Mesothelial cell of epicardium (in vitro differentiated cells): ENCODE measurements around the gene AUP1. TPM values are rescaled to one million over a fixed set of nuclear protein-coding genes. Genes with fewer than 3 reads are reported as not detected.

Experiments used
- DNase-seq, 2 experiments: peaks; one replicate each; pipeline ENCODE4 v3.0.0; 2021; ENCODE audit warnings: low spot score in 2 of 2; ENCODE audit not compliant: unreplicated experiment in 2 of 2
- H3K27ac Mint-ChIP-seq: 2 replicates; pipeline ENCODE4 v1.8.0; 2021; ENCODE audit warnings: mixed read lengths
- H3K27me3 Mint-ChIP-seq: 2 replicates; pipeline ENCODE4 v1.8.0; 2021; ENCODE audit warnings: low read depth, mixed read lengths
- H3K36me3 Mint-ChIP-seq: 2 replicates; pipeline ENCODE4 v1.8.0; 2021; ENCODE audit warnings: mixed read lengths
- H3K4me1 Mint-ChIP-seq: 2 replicates; pipeline ENCODE4 v1.8.0; 2021; ENCODE audit warnings: mixed read lengths
- H3K4me3 Mint-ChIP-seq: 2 replicates; pipeline ENCODE4 v1.8.0; 2021; ENCODE audit warnings: mild to moderate bottlenecking, moderate library complexity, mixed read lengths
- H3K9me3 Mint-ChIP-seq: 2 replicates; pipeline ENCODE4 v1.8.0; 2021; ENCODE audit warnings: mixed read lengths
- CTCF ChIP-seq: fragments of 200-600 bp; sonication (generic); IDR thresholded peaks from one replicate; pipeline ENCODE4 v1.5.0; 2021; ENCODE audit warnings: antibody characterized with exemption; ENCODE audit not compliant: unreplicated experiment
- total RNA-seq: library from RNA; stranded (reverse); gene quantifications from 3 replicates; pipeline ENCODE4 v1.2.1, GENCODE V29; 2021

Gene AUP1
- total RNA-seq, 1 donor from 2014 or later = 86.2 TPM

GRCh38 chr2:74482801-74483674 is 46.5 kb downstream of the AUP1 start, which contains the start of the genes CCDC142 and TTC31:
CCDC142 (minus strand) TSS chr2:74482998; CDS start chr2:74482837, 161 bp downstream.
TTC31 (plus strand) TSS chr2:74483081; CDS start chr2:74483096, 15 bp downstream.
- Mint-ChIP-seq H3K36me3 (peaks cover 4% of the 10 kb centered on the region), H3K9me3 (no peaks in the 10 kb centered on the region), H3K4me1 (peaks cover 18% of the 10 kb centered on the region), H3K27me3 (no peaks in the 10 kb centered on the region), H3K27ac (peak within 1 kb of the TSS; percentile 99), H3K4me3 (peak within 1 kb of the TSS; percentile 100)
- TF ChIP-seq CTCF = peak; percentile 67
- DNase-seq = peak; percentile 75 to 93

- Mint-ChIP-seq H3K4me3 (peak overlapping the region; percentile 100), H3K4me1 (peaks cover 18% of the 10 kb centered on the region), H3K36me3 (peaks cover 9% of the 10 kb centered on the region), H3K9me3 (no peaks in the 10 kb centered on the region), H3K27ac (peak overlapping the region; percentile 99), H3K27me3 (no peaks in the 10 kb centered on the region)
- peak in 1 of 2 experiments; percentile 69 for DNase-seq
- TF ChIP-seq CTCF = no peak
Observed at GRCh38 chr2:74481961-74482800, 47.3 kb downstream of the AUP1 start.

GRCh38 chr2:74481431-74481830 is 48.1 kb downstream of the AUP1 start:
- Mint-ChIP-seq H3K27me3 (no peaks in the 10 kb centered on the region), H3K27ac (no peak overlapping the region), H3K4me3 (peak overlapping the region; percentile 100), H3K9me3 (no peaks in the 10 kb centered on the region), H3K36me3 (peaks cover 12% of the 10 kb centered on the region), H3K4me1 (peaks cover 18% of the 10 kb centered on the region)
- TF ChIP-seq CTCF = no peak
- DNase-seq = no peak

Other genes starting within 250 kb of the AUP1 start
- gene SLC4A5, start 186.3 kb downstream of the AUP1 start, total RNA-seq = 7.5 to 9.3 TPM (median 9.2 TPM) in 3 replicates
- 125 to 136 TPM (median 132 TPM) in 3 replicates for gene DCTN1, start 149.4 kb downstream of the AUP1 start, total RNA-seq
- gene C2orf81, start 108.1 kb downstream of the AUP1 start, total RNA-seq = 4.7 to 8.8 TPM (median 6.0 TPM) in 3 replicates
- gene WDR54, start 108.0 kb downstream of the AUP1 start, total RNA-seq = 20.2 to 25.0 TPM (median 23.7 TPM) in 3 replicates
- 85.0 to 88.9 TPM (median 86.4 TPM) in 3 replicates for gene RTKN, start 87.8 kb downstream of the AUP1 start, total RNA-seq
- 42.9 to 48.1 TPM (median 45.3 TPM) in 3 replicates for gene INO80B, start 74.6 kb downstream of the AUP1 start, total RNA-seq
- gene WBP1, start 71.3 kb downstream of the AUP1 start, total RNA-seq = 111 to 113 TPM (median 111 TPM) in 3 replicates
- 61.6 to 68.7 TPM (median 62.6 TPM) in 3 replicates for gene MOGS, start 64.3 kb downstream of the AUP1 start, total RNA-seq
- 57.6 to 69.3 TPM (median 62.5 TPM) in 3 replicates for gene MRPL53, start 57.0 kb downstream of the AUP1 start, total RNA-seq
- 25.5 to 29.4 TPM (median 26.2 TPM) in 3 replicates for gene CCDC142, start 46.7 kb downstream of the AUP1 start, total RNA-seq
- 26.1 to 27.3 TPM (median 26.1 TPM) in 3 replicates for gene TTC31, start 46.6 kb downstream of the AUP1 start, total RNA-seq
- gene LBX2, start 30.1 kb downstream of the AUP1 start, total RNA-seq = 0.86 to 1.1 TPM (median 0.89 TPM) in 3 replicates
- 17.0 to 23.0 TPM (median 20.3 TPM) in 3 replicates for gene PCGF1, start 22.0 kb downstream of the AUP1 start, total RNA-seq
- 0.18 TPM in 1 of 3 replicates, not detected in the others for gene TLX2, start 15.3 kb downstream of the AUP1 start, total RNA-seq
- gene DQX1, start 3.5 kb downstream of the AUP1 start, total RNA-seq = 0.16 to 0.42 TPM (median 0.29 TPM) in 3 replicates
- gene HTRA2, start 227 bp upstream of the AUP1 start, total RNA-seq = 25.1 to 26.1 TPM (median 25.7 TPM) in 3 replicates
- 20.3 to 26.7 TPM (median 21.9 TPM) in 3 replicates for gene LOXL3, start 24.2 kb upstream of the AUP1 start, total RNA-seq
- 10.7 to 11.9 TPM (median 10.8 TPM) in 3 replicates for gene DOK1, start 25.0 kb upstream of the AUP1 start, total RNA-seq
- 7.4 to 7.9 TPM (median 7.7 TPM) in 3 replicates for gene M1AP, start 118.6 kb upstream of the AUP1 start, total RNA-seq
- gene SEMA4F, start 124.5 kb upstream of the AUP1 start, total RNA-seq = 17.5 to 19.8 TPM (median 18.1 TPM) in 3 replicates